Astrocyte (in vitro differentiated cells and primary cell): ENCODE measurements around the gene NCCRP1. TPM values are rescaled to one million over a fixed set of nuclear protein-coding genes. Genes with fewer than 3 reads are reported as not detected.

Experiments
- DNase-seq: peaks from one replicate; pipeline ENCODE4 v3.0.0-alpha.2; 2010; ENCODE audit warnings: low read depth
- FAIRE-seq: peaks from 2 replicates; lab custom pipeline; 2011; peaks lifted over from hg19 to GRCh38; lab: Jason Lieb, UNC
- H2AFZ ChIP-seq: 2 replicates; pipeline ENCODE4 v1.6.0; 2012; ENCODE audit warnings: low read depth, low read length, inconsistent platforms
- H3K27ac ChIP-seq: 2 replicates; pipeline ENCODE4 v1.5.1; 2011; ENCODE audit warnings: low read depth, low read length, inconsistent platforms
- H3K27me3 ChIP-seq: 2 replicates; pipeline ENCODE4 v1.6.0; 2011; ENCODE audit warnings: low read length, inconsistent platforms; ENCODE audit not compliant: insufficient read depth
- H3K36me3 ChIP-seq: 2 replicates; pipeline ENCODE4 v1.5.1; 2011; ENCODE audit warnings: low read length, inconsistent platforms; ENCODE audit not compliant: insufficient read depth
- H3K4me1 ChIP-seq: 2 replicates; pipeline ENCODE4 v1.5.1; 2011; ENCODE audit warnings: low read length, inconsistent platforms; ENCODE audit not compliant: insufficient read depth
- H3K4me2 ChIP-seq: 2 replicates; pipeline ENCODE4 v1.6.0; 2012; ENCODE audit warnings: low read length, inconsistent platforms
- H3K4me3 ChIP-seq: 2 replicates; pipeline ENCODE4 v1.5.1; 2011; ENCODE audit warnings: low read depth, mild to moderate bottlenecking, low read length, inconsistent platforms; ENCODE audit not compliant: insufficient read depth
- H3K79me2 ChIP-seq: 2 replicates; pipeline ENCODE4 v1.6.0; 2012; ENCODE audit warnings: mild to moderate bottlenecking, low read length, inconsistent platforms; ENCODE audit not compliant: insufficient read depth
- H3K9ac ChIP-seq: 2 replicates; pipeline ENCODE4 v1.6.0; 2012; ENCODE audit warnings: mild to moderate bottlenecking, low read length, inconsistent platforms
- H3K9me3 ChIP-seq: 2 replicates; pipeline ENCODE4 v1.5.1; 2012; ENCODE audit warnings: low read depth, mild to moderate bottlenecking, low read length, inconsistent platforms; ENCODE audit not compliant: insufficient read depth
- H4K20me1 ChIP-seq: 2 replicates; pipeline ENCODE4 v1.6.0; 2012; ENCODE audit warnings: low read length, inconsistent platforms; ENCODE audit not compliant: insufficient read depth
- H3K27ac Mint-ChIP-seq: one replicate; pipeline ENCODE4 v1.8.0; 2021; ENCODE audit warnings: mild to moderate bottlenecking, mixed read lengths; ENCODE audit not compliant: unreplicated experiment
- H3K27me3 Mint-ChIP-seq: one replicate; pipeline ENCODE4 v1.8.0; 2021; ENCODE audit warnings: low read depth, mixed read lengths; ENCODE audit not compliant: unreplicated experiment
- H3K36me3 Mint-ChIP-seq: one replicate; pipeline ENCODE4 v1.8.0; 2021; ENCODE audit warnings: low read depth, mixed read lengths; ENCODE audit not compliant: unreplicated experiment
- H3K4me1 Mint-ChIP-seq: one replicate; pipeline ENCODE4 v1.8.0; 2021; ENCODE audit warnings: low read depth, mixed read lengths; ENCODE audit not compliant: unreplicated experiment
- H3K4me3 Mint-ChIP-seq: one replicate; pipeline ENCODE4 v1.8.0; 2021; ENCODE audit warnings: mild to moderate bottlenecking, moderate library complexity, mixed read lengths; ENCODE audit not compliant: unreplicated experiment
- H3K9me3 Mint-ChIP-seq: one replicate; pipeline ENCODE4 v1.8.0; 2021; ENCODE audit warnings: mild to moderate bottlenecking, mixed read lengths; ENCODE audit not compliant: unreplicated experiment
- CTCF ChIP-seq: IDR thresholded peaks from 2 replicates; pipeline ENCODE4 v1.5.1; 2011; ENCODE audit warnings: low read depth, mild to moderate bottlenecking, inconsistent platforms, low read length, moderate library complexity; ENCODE audit not compliant: insufficient read depth
- EZH2 ChIP-seq: IDR thresholded peaks from 2 replicates; pipeline ENCODE4 v1.6.1; 2012; ENCODE audit warnings: mild to moderate bottlenecking, low read length, inconsistent platforms; ENCODE audit not compliant: insufficient read depth
- total RNA-seq: library from RNA; stranded (reverse); gene quantifications from 2 replicates; pipeline ENCODE4 v1.2.1, GENCODE V29; 2021

The NCCRP1 gene
- total RNA-seq, 1 donor from 2014 or later, result not detected

GRCh38 chr19:39170386-39171231, 26.2 kb upstream of the NCCRP1 start:
- no peak for FAIRE-seq
- Mint-ChIP-seq H3K4me3 (no peak overlapping the region), H3K36me3 (peaks cover under 1% of the 10 kb centered on the region), H3K27ac (no peak overlapping the region), H3K4me1 (no peaks in the 10 kb centered on the region), H3K9me3 (no peaks in the 10 kb centered on the region), H3K27me3 (no peaks in the 10 kb centered on the region)
- H2AFZ ChIP-seq, result no peak overlapping the region
- no peak overlapping the region for H3K4me2 ChIP-seq
- no peak overlapping the region for H3K4me3 ChIP-seq
- no peaks in the 10 kb centered on the region for H3K27me3 ChIP-seq
- no peaks in the 10 kb centered on the region for H3K36me3 ChIP-seq
- H3K9me3 ChIP-seq, result no peaks in the 10 kb centered on the region
- no peak overlapping the region for H3K9ac ChIP-seq
- TF ChIP-seq EZH2 (no peak), CTCF (no peak)
- H4K20me1 ChIP-seq, result peaks cover 37% of the 10 kb centered on the region
- H3K27ac ChIP-seq, result no peak overlapping the region
- H3K79me2 ChIP-seq, result peaks cover 12% of the 10 kb centered on the region
- H3K4me1 ChIP-seq, result no peaks in the 10 kb centered on the region
- DNase-seq, result no peak

GRCh38 chr19:39171479-39172465, 25.0 kb upstream of the NCCRP1 start:
- DNase-seq (no peak), FAIRE-seq (no peak)
- no peak overlapping the region for H3K27ac Mint-ChIP-seq
- no peaks in the 10 kb centered on the region for H3K9me3 Mint-ChIP-seq
- peaks cover 3% of the 10 kb centered on the region for H3K36me3 Mint-ChIP-seq
- H3K4me2 ChIP-seq, result no peak overlapping the region
- no peaks in the 10 kb centered on the region for H3K4me1 Mint-ChIP-seq
- H3K27me3 ChIP-seq, result no peaks in the 10 kb centered on the region
- peaks cover 28% of the 10 kb centered on the region for H4K20me1 ChIP-seq
- H3K4me1 ChIP-seq, result no peaks in the 10 kb centered on the region
- H3K4me3 Mint-ChIP-seq, result no peak overlapping the region
- peaks cover 1% of the 10 kb centered on the region for H3K79me2 ChIP-seq
- H3K27ac ChIP-seq, result no peak overlapping the region
- TF ChIP-seq CTCF, result no peak
- TF ChIP-seq EZH2, result no peak
- H3K4me3 ChIP-seq, result no peak overlapping the region
- H2AFZ ChIP-seq, result no peak overlapping the region
- no peak overlapping the region for H3K9ac ChIP-seq
- H3K27me3 Mint-ChIP-seq, result no peaks in the 10 kb centered on the region
- H3K9me3 ChIP-seq, result no peaks in the 10 kb centered on the region
- no peaks in the 10 kb centered on the region for H3K36me3 ChIP-seq
